Endothelial cell of umbilical vein (primary cell): ENCODE measurements around the gene CES1. TPM values are rescaled to one million over a fixed set of nuclear protein-coding genes. Genes with fewer than 3 reads are reported as not detected.

ENCODE experiments used
- BruUV-seq: library from RNA; stranded (reverse); fragments of 400-500 nt; replicated peaks from 2 replicates; lab custom pipeline; 2021; lab: Mats Ljungman, UMichigan
- CTCF ChIA-PET: fragments of 300-600, 350-600 bp; sonication (Branson Sonifier 250); formaldehyde crosslinking; loops from one replicate; lab custom pipeline; 2021; ENCODE audit warnings: antibody characterized with exemption, inconsistent platforms; lab: Charles Lee
- POLR2A ChIA-PET: fragments of 300-600, 350-600 bp; sonication (Branson Sonifier 250); formaldehyde crosslinking; loops from one replicate; lab custom pipeline; 2021; ENCODE audit warnings: antibody characterized with exemption, inconsistent platforms; lab: Charles Lee
- DNase-seq: peaks from one replicate; pipeline ENCODE4 v3.0.0-alpha.2; 2011; ENCODE audit warnings: low read depth, low spot score
- FAIRE-seq: peaks from 2 replicates; lab custom pipeline; 2011; peaks lifted over from hg19 to GRCh38; lab: Jason Lieb, UNC
- H2AFZ ChIP-seq: 2 replicates; pipeline ENCODE4 v1.6.0; 2012; ENCODE audit warnings: low read depth, low read length, control low read depth, inconsistent platforms
- H3K27ac ChIP-seq: 2 replicates; pipeline ENCODE4 v1.5.1; 2011; ENCODE audit warnings: low read depth, mild to moderate bottlenecking, control low read depth, low read length, moderate library complexity; ENCODE audit not compliant: insufficient read depth
- H3K27me3 ChIP-seq, 2 experiments: 2 replicates each; pipeline versions ENCODE4 v1.6.0 to v1.6.1; 2011; ENCODE audit warnings: low read length in 2 of 2, mixed read lengths in 1 of 2; ENCODE audit not compliant: control insufficient read depth in 2 of 2, insufficient read depth in 2 of 2
- H3K36me3 ChIP-seq, 2 experiments: 2 replicates in 1 of 2; 3 replicates in 1 of 2; pipeline ENCODE4 v1.5.1; 2011; ENCODE audit warnings: low read length in 2 of 2, mild to moderate bottlenecking in 1 of 2, moderate library complexity in 1 of 2; ENCODE audit not compliant: control insufficient read depth in 2 of 2, insufficient read depth in 2 of 2; ENCODE audit errors: extremely low read depth in 1 of 2
- H3K4me1 ChIP-seq: 3 replicates; pipeline ENCODE4 v1.5.1; 2011; ENCODE audit warnings: mild to moderate bottlenecking, low read length; ENCODE audit not compliant: control insufficient read depth, insufficient read depth; ENCODE audit errors: extremely low read depth
- H3K4me2 ChIP-seq: 2 replicates; pipeline ENCODE4 v1.6.1; 2011; ENCODE audit warnings: low read length, control low read depth, mixed read lengths; ENCODE audit not compliant: insufficient read depth
- H3K4me3 ChIP-seq, 3 experiments: fragments of 200-600 bp in 1 of 3; sonication (generic), shearing (Covaris generic) in 1 of 3; replicated peaks in 1 of 3; 2 replicates each; pipeline ENCODE4 v1.5.1; 2011 to 2016; ENCODE audit warnings: control low read depth in 3 of 3, low read length in 3 of 3, mild to moderate bottlenecking in 2 of 3, inconsistent platforms in 1 of 3, low read depth in 1 of 3, moderate library complexity in 1 of 3; ENCODE audit not compliant: insufficient read depth in 1 of 3
- H3K79me2 ChIP-seq: 2 replicates; pipeline ENCODE4 v1.6.0; 2012; ENCODE audit warnings: low read length, inconsistent platforms; ENCODE audit not compliant: control insufficient read depth, insufficient read depth
- H3K9ac ChIP-seq: replicated peaks from 2 replicates; pipeline ENCODE3; 2011; ENCODE audit warnings: low read length, control low read depth; ENCODE audit not compliant: insufficient read depth; ENCODE audit errors: extremely low read depth
- H3K9me1 ChIP-seq: replicated peaks from 3 replicates; pipeline ENCODE4 v1.6.0; 2011; ENCODE audit warnings: mild to moderate bottlenecking, low read length; ENCODE audit not compliant: control insufficient read depth, insufficient read depth; ENCODE audit errors: extremely low read depth
- H3K9me3 ChIP-seq: replicated peaks from 2 replicates; pipeline ENCODE4 v1.5.1; 2012; ENCODE audit warnings: low read length, inconsistent platforms; ENCODE audit not compliant: control insufficient read depth, insufficient read depth
- H4K20me1 ChIP-seq: replicated peaks from 2 replicates; pipeline ENCODE3; 2011; ENCODE audit warnings: mild to moderate bottlenecking, low read length; ENCODE audit not compliant: control insufficient read depth, insufficient read depth; ENCODE audit errors: extremely low read depth
- EZH2 ChIP-seq: IDR thresholded peaks from 2 replicates; pipeline ENCODE4 v1.6.1; 2012; ENCODE audit warnings: borderline replicate concordance, low read depth, mild to moderate bottlenecking, moderate library complexity, low read length, inconsistent platforms; ENCODE audit not compliant: severe bottlenecking
- FOS ChIP-seq: IDR thresholded peaks from 2 replicates; pipeline ENCODE4 v1.6.1; 2011; ENCODE audit warnings: mild to moderate bottlenecking, low read length, moderate library complexity, borderline replicate concordance; ENCODE audit not compliant: insufficient read depth
- GATA2 ChIP-seq: IDR thresholded peaks from 2 replicates; pipeline ENCODE4 v1.7.0; 2011; ENCODE audit warnings: low read depth, mild to moderate bottlenecking, moderate library complexity, mixed read lengths, low read length; ENCODE audit not compliant: insufficient read length, insufficient read depth
- JUN ChIP-seq: IDR thresholded peaks from 2 replicates; pipeline ENCODE4 v1.6.1; 2011; ENCODE audit warnings: borderline replicate concordance, low read depth; ENCODE audit not compliant: insufficient read length, insufficient read depth
- MYC ChIP-seq: IDR thresholded peaks from one replicate; pipeline ENCODE4 v1.6.1; 2011; ENCODE audit warnings: mild to moderate bottlenecking, low read depth, low read length
- POLR2A ChIP-seq: IDR thresholded peaks from 2 replicates; pipeline ENCODE4 v1.6.1; 2012; ENCODE audit warnings: low read depth, mild to moderate bottlenecking, control low read depth, low read length
- POLR2AphosphoS5 ChIP-seq: IDR thresholded peaks from 2 replicates; pipeline ENCODE4 v1.6.1; 2012; ENCODE audit warnings: low read depth, mild to moderate bottlenecking, control low read depth, low read length, moderate library complexity; ENCODE audit not compliant: insufficient read depth
- dilution Hi-C: fragments of 300-500 bp; cut with MboI; formaldehyde crosslinking; loops from one replicate; pipeline ENCODE4 v1.15.0; 2019; ENCODE audit warnings: low sequenced_read_pairs; ENCODE audit not compliant: extremely low pct_ligation_motif_present
- intact Hi-C: fragments of 100-400 bp; cut with micrococcal nuclease; formaldehyde crosslinking; loops from one replicate; pipeline ENCODE4 v1.10.0; 2022
- polyA plus RNA-seq, 4 experiments: library from polyadenylated mRNA; depleted of rRNA in 3 of 4; stranded (reverse) in 3 of 4; unstranded in 1 of 4; fragments of >200 nt; gene quantifications; 2 replicates each; pipeline versions ENCODE4 v1.2.1 to v1.2.3, GENCODE V29; 2011 to 2012; ENCODE audit warnings: missing spikeins in 1 of 4
- total RNA-seq: library from RNA; stranded (reverse); gene quantifications from 2 replicates; pipeline ENCODE4 v1.2.3, GENCODE V29; 2021
- TF ChIP-seq, protein P1 (sequence below), 2 donors: IDR thresholded peaks; 1 replicate in 1 of 2; 2 replicates in 1 of 2; pipeline ENCODE4 v1.5.1; 2011; ENCODE audit warnings: low read length in 2 of 2, mild to moderate bottlenecking in 2 of 2, moderate library complexity in 2 of 2, control low read depth in 1 of 2, inconsistent platforms in 1 of 2, low read depth in 1 of 2; ENCODE audit not compliant: insufficient read depth in 1 of 2; ENCODE audit errors: extremely low read depth in 1 of 2
- TF ChIP-seq, protein P2 (sequence below): IDR thresholded peaks from 2 replicates; pipeline ENCODE4 v1.6.1; 2011; ENCODE audit not compliant: insufficient read depth, insufficient read length

Gene CES1
- total and polyA plus RNA-seq, 2 donors (not counting 3 experiments of a cell fraction or from before 2014, with no cell fraction given) = not detected

DNA sequence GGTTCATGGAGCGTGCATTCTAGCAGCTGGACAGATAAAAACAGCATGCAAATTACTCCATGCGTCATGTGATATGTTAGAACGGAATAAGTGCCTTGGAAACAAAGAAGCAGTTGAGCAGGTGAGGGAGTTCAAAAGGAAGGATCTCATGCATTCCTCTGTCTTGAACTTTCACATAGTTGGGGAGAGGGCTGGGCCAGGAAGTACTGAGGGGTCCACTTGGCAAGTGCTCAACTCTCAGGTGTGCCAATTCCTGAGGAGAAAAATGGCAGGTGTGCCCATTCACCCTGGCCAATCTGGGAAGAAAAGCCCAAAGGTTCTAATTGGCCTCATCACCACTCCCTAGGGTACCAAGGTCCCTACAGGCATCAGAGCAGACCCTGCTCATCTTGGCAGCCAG is 67.7 kb downstream of the CES1 start:
- Histone ChIP-seq H3K27me3 (no peaks in the 10 kb centered on the region), H3K9me1 (no peaks in the 10 kb centered on the region), H3K79me2 (no peaks in the 10 kb centered on the region), H3K4me2 (no peak overlapping the region), H2AFZ (no peak overlapping the region), H3K4me1 (no peaks in the 10 kb centered on the region), H3K9ac (no peak overlapping the region), H3K27ac (no peak overlapping the region), H3K9me3 (no peaks in the 10 kb centered on the region), H3K36me3 (no peaks in the 10 kb centered on the region), H3K4me3 (no peak overlapping the region), H4K20me1 (no peaks in the 10 kb centered on the region)
- DNase-seq = no peak
- dilution Hi-C loops (no loop called here), intact Hi-C loops (no loop called here)
- POLR2A ChIA-PET = no interaction called here
- no TSS peak for BruUV-seq
- TF ChIP-seq JUN = no peak
- no peak for TF ChIP-seq MYC
- no peak for TF ChIP-seq GATA2
- no peak for TF ChIP-seq POLR2AphosphoS5
- TF ChIP-seq, protein P1, sequence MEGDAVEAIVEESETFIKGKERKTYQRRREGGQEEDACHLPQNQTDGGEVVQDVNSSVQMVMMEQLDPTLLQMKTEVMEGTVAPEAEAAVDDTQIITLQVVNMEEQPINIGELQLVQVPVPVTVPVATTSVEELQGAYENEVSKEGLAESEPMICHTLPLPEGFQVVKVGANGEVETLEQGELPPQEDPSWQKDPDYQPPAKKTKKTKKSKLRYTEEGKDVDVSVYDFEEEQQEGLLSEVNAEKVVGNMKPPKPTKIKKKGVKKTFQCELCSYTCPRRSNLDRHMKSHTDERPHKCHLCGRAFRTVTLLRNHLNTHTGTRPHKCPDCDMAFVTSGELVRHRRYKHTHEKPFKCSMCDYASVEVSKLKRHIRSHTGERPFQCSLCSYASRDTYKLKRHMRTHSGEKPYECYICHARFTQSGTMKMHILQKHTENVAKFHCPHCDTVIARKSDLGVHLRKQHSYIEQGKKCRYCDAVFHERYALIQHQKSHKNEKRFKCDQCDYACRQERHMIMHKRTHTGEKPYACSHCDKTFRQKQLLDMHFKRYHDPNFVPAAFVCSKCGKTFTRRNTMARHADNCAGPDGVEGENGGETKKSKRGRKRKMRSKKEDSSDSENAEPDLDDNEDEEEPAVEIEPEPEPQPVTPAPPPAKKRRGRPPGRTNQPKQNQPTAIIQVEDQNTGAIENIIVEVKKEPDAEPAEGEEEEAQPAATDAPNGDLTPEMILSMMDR (IDR thresholded peaks at IDR 0.05; ENCODE audit: extremely low read depth in 1 of 2, insufficient read depth in 1 of 2, low read depth in 1 of 2, low read length in 2 of 2) = no peak
- TF ChIP-seq FOS = no peak
- TF ChIP-seq POLR2A = no peak
- no peak for TF ChIP-seq EZH2
- TF ChIP-seq, protein P2, sequence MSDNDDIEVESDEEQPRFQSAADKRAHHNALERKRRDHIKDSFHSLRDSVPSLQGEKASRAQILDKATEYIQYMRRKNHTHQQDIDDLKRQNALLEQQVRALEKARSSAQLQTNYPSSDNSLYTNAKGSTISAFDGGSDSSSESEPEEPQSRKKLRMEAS = no peak
- CTCF ChIA-PET = no interaction called here
- FAIRE-seq = no peak
